ENCODE measurements around the gene GNAT1. TPM values are rescaled to one million over a fixed set of nuclear protein-coding genes. Genes with fewer than 3 reads are reported as not detected.
A peak's percentile ranks its signal among the peaks of the same experiment; 100 is the strongest.

GNAT1 gene
- total RNA-seq, 1 donor from 2014 or later: 0.12 TPM

GRCh38 chr3:50196253-50196801 is 4.9 kb downstream of the GNAT1 start:
- H3K36me3 Mint-ChIP-seq (ENCODE audit: insufficient read depth): no peaks in the 10 kb centered on the region
- H3K27me3 Mint-ChIP-seq: peaks cover 21% of the 10 kb centered on the region
- H3K4me1 Mint-ChIP-seq (ENCODE audit: low read depth): peaks cover 5% of the 10 kb centered on the region
- no peak for TF ChIP-seq CTCF (IDR thresholded peaks at IDR 0.05; ENCODE audit: unreplicated experiment)
- H3K4me3 Mint-ChIP-seq (ENCODE audit: low read depth): no peak overlapping the region
- H3K9me3 Mint-ChIP-seq (ENCODE audit: low read depth): no peaks in the 10 kb centered on the region
- peak overlapping the region; percentile 89 for H3K27ac Mint-ChIP-seq
- DNase-seq (ENCODE audit: low spot score, unreplicated experiment): no peak

- Mint-ChIP-seq H3K9me3 (ENCODE audit: low read depth) (no peaks in the 10 kb centered on the region), H3K36me3 (ENCODE audit: insufficient read depth) (no peaks in the 10 kb centered on the region), H3K4me1 (ENCODE audit: low read depth) (peaks cover 30% of the 10 kb centered on the region), H3K27me3 (peaks cover 18% of the 10 kb centered on the region), H3K27ac (peak overlapping the region; percentile 28), H3K4me3 (ENCODE audit: low read depth) (no peak overlapping the region)
- no peak for DNase-seq (ENCODE audit: low spot score, unreplicated experiment)
- no peak for TF ChIP-seq CTCF (IDR thresholded peaks at IDR 0.05; ENCODE audit: unreplicated experiment)
Observed at GRCh38 chr3:50201573-50202315, 10.3 kb downstream of the GNAT1 start.

GRCh38 chr3:50202353-50203112 is 11.1 kb downstream of the GNAT1 start:
- Mint-ChIP-seq H3K4me1 (ENCODE audit: low read depth) (peaks cover 30% of the 10 kb centered on the region), H3K27me3 (peaks cover 19% of the 10 kb centered on the region), H3K27ac (peak overlapping the region; percentile 28), H3K36me3 (ENCODE audit: insufficient read depth) (no peaks in the 10 kb centered on the region), H3K9me3 (ENCODE audit: low read depth) (no peaks in the 10 kb centered on the region), H3K4me3 (ENCODE audit: low read depth) (peak overlapping the region; percentile 31)
- TF ChIP-seq CTCF (IDR thresholded peaks at IDR 0.05; ENCODE audit: unreplicated experiment): no peak
- no peak for DNase-seq (ENCODE audit: low spot score, unreplicated experiment)

GRCh38 chr3:50203113-50203808 is 11.9 kb downstream of the GNAT1 start:
- H3K4me3 Mint-ChIP-seq (ENCODE audit: low read depth): peak overlapping the region; percentile 31
- TF ChIP-seq CTCF (IDR thresholded peaks at IDR 0.05; ENCODE audit: unreplicated experiment): no peak
- peaks cover 25% of the 10 kb centered on the region for H3K27me3 Mint-ChIP-seq
- peak overlapping the region; percentile 63 for H3K27ac Mint-ChIP-seq
- H3K9me3 Mint-ChIP-seq (ENCODE audit: low read depth): no peaks in the 10 kb centered on the region
- H3K36me3 Mint-ChIP-seq (ENCODE audit: insufficient read depth): no peaks in the 10 kb centered on the region
- DNase-seq (ENCODE audit: low spot score, unreplicated experiment): no peak
- peaks cover 30% of the 10 kb centered on the region for H3K4me1 Mint-ChIP-seq (ENCODE audit: low read depth)

Measured in progenitor cell of endocrine pancreas (in vitro differentiated cells).